Psoas muscle (tissue), 8 donors: ENCODE results near the gene CD63. TPM values are rescaled to one million over a fixed set of nuclear protein-coding genes. Genes with fewer than 3 reads are reported as not detected.

Experiments
- ATAC-seq, 4 donors: fragments of 200-7000 bp; cut with Tn5 transposase; one replicate each; pipeline ENCODE4 v1.9.1; 2020; ENCODE audit warnings: moderate library complexity in 3 of 4, mild to moderate bottlenecking in 2 of 4
- DNase-seq, 2 donors: peaks; one replicate each; pipeline ENCODE4 v3.0.0-alpha.2; 2020
- H3K27ac ChIP-seq: fragments of 200-600 bp; one replicate; pipeline ENCODE4 v1.8.0; 2022
- H3K27me3 ChIP-seq, 3 donors: fragments of 200-600 bp in 1 of 3; one replicate each; pipeline versions ENCODE4 v1.6.1 to v1.8.0; 2013 to 2022; ENCODE audit warnings: low read length in 2 of 3, mild to moderate bottlenecking in 2 of 3, moderate library complexity in 1 of 3; ENCODE audit not compliant: insufficient read depth in 3 of 3
- H3K36me3 ChIP-seq, 2 donors: fragments of 200-600 bp in 1 of 2; one replicate each; pipeline versions ENCODE4 v1.6.1 to v1.8.0; 2013 to 2022; ENCODE audit warnings: low read depth in 1 of 2, mild to moderate bottlenecking in 1 of 2, moderate library complexity in 1 of 2; ENCODE audit not compliant: insufficient read depth in 1 of 2
- H3K4me1 ChIP-seq: fragments of 200-600 bp; one replicate; pipeline ENCODE4 v1.8.0; 2022
- H3K4me3 ChIP-seq: fragments of 200-600 bp; one replicate; pipeline ENCODE4 v1.8.0; 2022; ENCODE audit warnings: mild to moderate bottlenecking
- H3K9me3 ChIP-seq: fragments of 200-600 bp; one replicate; pipeline ENCODE4 v1.8.0; 2022
- CTCF ChIP-seq: fragments of 200-600 bp; IDR thresholded peaks from one replicate; pipeline ENCODE4 v1.8.0; 2022; ENCODE audit warnings: antibody characterized with exemption
- WGBS, 3 donors: extraction: QIAGEN DNeasy Blood & Tissue Kit; methylation state at CpG; one replicate each; pipeline versions ENCODE4 v1.1.6 to v1.1.7; 2013; 5-methylcytosine and 5-hydroxymethylcytosine counted together
- intact Hi-C, 2 donors: fragments of 100-400 bp; cut with DNase I; formaldehyde crosslinking; loops; one replicate each; pipeline versions ENCODE4 v1.11.0 to v1.14.2; 2022
- polyA plus RNA-seq, 3 donors: library from polyadenylated mRNA; stranded (reverse); fragments of 200-250 nt; gene quantifications; one replicate each; pipeline ENCODE4 v1.2.3, GENCODE V29; 2013
- total RNA-seq, 4 donors: library from RNA; stranded (reverse); fragmentation: NEBNext Ultra II Directional in 2 of 4; extraction: Animal tissue kit (Norgen Biotek cat#: 25700) in 2 of 4; gene quantifications; one replicate each; pipeline versions ENCODE4 v1.2.1 to v1.2.4, GENCODE V29; 2021 to 2023
- donor health status: healthy with polysubstance abuse.
- donor health status: DM: no; HTN: no; CAD: no; lungs with moderate emphysema.
- donor health status: Bipolar disorder and iron deficiency.
- donor health status: healthy.
- donor health status: DM: yes; HTN: yes; CAD: no.
- donor health status: DM: no; HTN: no; CAD: no.
- donor health status: DM: no; HTN: no; CAD: no.
- donor health status: DM: yes; HTN: yes; CAD: no.

Gene CD63
- total and polyA plus RNA-seq, 7 donors = 592 to 2,407 (median 1,147) TPM

- Histone ChIP-seq H3K36me3 (peaks cover 7 to 50% of the 10 kb centered on the region in 2 donors), H3K4me1 (peaks cover 78% of the 10 kb centered on the region), H3K9me3 (no peaks in the 10 kb centered on the region), H3K27ac (peak overlapping the region; percentile 92), H3K4me3 (peak overlapping the region; percentile 29), H3K27me3 (no peaks in the 10 kb centered on the region)
- ATAC-seq = no peak
- TF ChIP-seq CTCF = no peak
- 20 to 32% (median 25%) methylated on average over 3 of the region's 3 CpGs for WGBS, 3 donors
- intact Hi-C loops = no loop called here
- peak; percentile 14 to 54 for DNase-seq
These were observed 3.9 kb downstream of the CD63 start for GRCh38 chr12:55724940-55725309.

- H3K27me3 ChIP-seq = no peaks in the 10 kb centered on the region
- peak; percentile 60 for TF ChIP-seq CTCF
- H3K27ac ChIP-seq = peak overlapping the region; percentile 92
- H3K36me3 ChIP-seq = peaks cover 7 to 50% of the 10 kb centered on the region in 2 donors
- WGBS, 3 donors = 36 to 52% (median 38%) methylated on average over 11 of the region's 11 CpGs
- H3K4me1 ChIP-seq = peaks cover 79% of the 10 kb centered on the region
- DNase-seq = peak; percentile 75 to 87
- ATAC-seq = no peak
- no peaks in the 10 kb centered on the region for H3K9me3 ChIP-seq
- intact Hi-C loops = no loop called here
- peak overlapping the region; percentile 29 for H3K4me3 ChIP-seq
These were observed 4.4 kb downstream of the CD63 start for GRCh38 chr12:55724226-55724939.

- Histone ChIP-seq H3K9me3 (no peaks in the 10 kb centered on the region), H3K27ac (peak overlapping the region; percentile 92), H3K27me3 (no peaks in the 10 kb centered on the region), H3K4me3 (peak overlapping the region; percentile 29), H3K4me1 (peaks cover 86% of the 10 kb centered on the region), H3K36me3 (peaks cover 7 to 50% of the 10 kb centered on the region in 2 donors)
- ATAC-seq = no peak
- peak; percentile 16 to 50 for DNase-seq
- TF ChIP-seq CTCF = no peak
- intact Hi-C loops = no loop called here
- WGBS, 3 donors = 19 to 49% (median 26%) methylated on average over 10 of the region's 10 CpGs
These were observed 5.1 kb downstream of the CD63 start for GRCh38 chr12:55723516-55724225.

GRCh38 chr12:55722948-55723347, 5.9 kb downstream of the CD63 start:
- no peaks in the 10 kb centered on the region for H3K27me3 ChIP-seq
- no peak for TF ChIP-seq CTCF
- peaks cover 7 to 50% of the 10 kb centered on the region in 2 donors for H3K36me3 ChIP-seq
- peak overlapping the region; percentile 29 for H3K4me3 ChIP-seq
- ATAC-seq (no peak), DNase-seq (peak; percentile 13 to 59)
- intact Hi-C loops = no loop called here
- H3K9me3 ChIP-seq = no peaks in the 10 kb centered on the region
- peak overlapping the region; percentile 92 for H3K27ac ChIP-seq
- 64 to 87% (median 72%) methylated on average over 8 of the region's 8 CpGs for WGBS, 3 donors
- peaks cover 94% of the 10 kb centered on the region for H3K4me1 ChIP-seq
